ENCODE results near the gene LRIG1.
A peak's percentile ranks its signal among the peaks of the same experiment; 100 is the strongest.

The LRIG1 gene

DNA sequence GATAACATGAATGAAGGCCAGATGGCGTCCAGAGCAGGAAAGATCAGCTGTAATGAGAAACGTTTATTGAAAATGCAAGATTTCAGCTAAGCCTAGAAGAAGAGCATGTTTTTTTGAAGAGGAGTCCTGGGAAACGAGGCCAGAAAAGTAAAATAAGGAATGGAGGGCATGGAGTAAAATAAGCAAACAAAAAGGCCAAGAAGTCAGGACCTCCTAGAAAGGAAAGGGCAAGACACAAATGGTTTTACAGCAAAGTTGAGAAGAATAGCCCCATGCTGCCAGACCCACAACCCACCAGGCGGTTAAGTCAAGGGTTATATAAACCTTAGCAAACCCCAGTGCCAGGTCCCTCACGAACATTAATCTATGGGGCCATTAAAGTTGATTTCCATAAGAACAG, 30.5 kb downstream of the LRIG1 start:
- Histone ChIP-seq H3K4me2 (peak overlapping the region in 10 of 11 experiments; percentile 69 to 96 (median 84); a peak in 16 of 22 replicates), H3K36me3 (peaks cover 0 to 17% (median 0%) of the 10 kb centered on the region in 11 experiments; a peak in 3 of 22 replicates), H3K4me1 (peaks cover 81 to 100% (median 100%) of the 10 kb centered on the region in 10 experiments), H3K27ac (peak overlapping the region in 8 of 11 experiments; percentile 51 to 87 (median 72); a peak in 13 of 22 replicates), H3K9ac (no peak overlapping the region), H3K9me3 (replicated peaks in 1 of 11) (no peaks in the 10 kb centered on the region; a peak in 2 of 22 replicates), H3K4me3 (no peak overlapping the region), H3K27me3 (peaks cover 0 to 4% (median 0%) of the 10 kb centered on the region in 11 experiments; a peak in 1 of 22 replicates), H4K20me1 (peaks cover 0 to 26% (median 0%) of the 10 kb centered on the region in 11 experiments; a peak in 3 of 22 replicates)
- TF ChIP-seq Cebpa-rat (IDR thresholded peaks at IDR 0.05): no peak

DNA sequence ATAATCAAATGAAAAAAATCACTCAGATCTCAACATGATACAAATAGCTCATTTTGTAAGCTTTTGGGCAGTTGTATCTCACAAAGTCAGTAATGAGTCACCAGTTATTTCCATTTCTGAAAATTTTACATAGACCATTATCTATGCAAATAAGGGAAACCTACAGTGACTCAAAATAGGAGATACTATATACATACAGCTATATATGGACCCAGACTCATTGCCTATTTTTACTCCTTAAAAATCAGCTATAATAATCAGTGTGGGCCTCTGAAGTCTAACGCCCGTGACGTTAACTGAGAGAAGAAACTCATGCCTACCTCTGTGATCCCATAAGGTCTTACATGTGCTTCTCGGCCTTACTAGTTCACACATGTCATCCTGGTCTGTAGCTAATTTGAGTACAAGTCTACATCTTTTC, 31.6 kb downstream of the LRIG1 start:
- H3K4me3 ChIP-seq: no peak overlapping the region
- no peak for TF ChIP-seq Cebpa-rat (IDR thresholded peaks at IDR 0.05)
- peak overlapping the region; percentile 67 to 96 (median 85) for H3K4me2 ChIP-seq
- H3K36me3 ChIP-seq: peaks cover 0 to 17% (median 0%) of the 10 kb centered on the region in 11 experiments; a peak in 3 of 22 replicates
- peaks cover 0 to 20% (median 0%) of the 10 kb centered on the region in 11 experiments; a peak in 3 of 22 replicates for H4K20me1 ChIP-seq
- H3K4me1 ChIP-seq: peaks cover 84 to 100% (median 100%) of the 10 kb centered on the region in 10 experiments
- H3K27ac ChIP-seq: peak overlapping the region in 10 of 11 experiments; percentile 41 to 87 (median 70); a peak in 19 of 22 replicates
- peaks cover 0 to 4% (median 0%) of the 10 kb centered on the region in 11 experiments; a peak in 1 of 22 replicates for H3K27me3 ChIP-seq
- H3K9ac ChIP-seq: peak overlapping the region in 4 of 11 experiments; percentile 13 to 66 (median 48); a peak in 6 of 22 replicates
- H3K9me3 ChIP-seq (replicated peaks in 1 of 11): no peaks in the 10 kb centered on the region; a peak in 2 of 22 replicates

DNA sequence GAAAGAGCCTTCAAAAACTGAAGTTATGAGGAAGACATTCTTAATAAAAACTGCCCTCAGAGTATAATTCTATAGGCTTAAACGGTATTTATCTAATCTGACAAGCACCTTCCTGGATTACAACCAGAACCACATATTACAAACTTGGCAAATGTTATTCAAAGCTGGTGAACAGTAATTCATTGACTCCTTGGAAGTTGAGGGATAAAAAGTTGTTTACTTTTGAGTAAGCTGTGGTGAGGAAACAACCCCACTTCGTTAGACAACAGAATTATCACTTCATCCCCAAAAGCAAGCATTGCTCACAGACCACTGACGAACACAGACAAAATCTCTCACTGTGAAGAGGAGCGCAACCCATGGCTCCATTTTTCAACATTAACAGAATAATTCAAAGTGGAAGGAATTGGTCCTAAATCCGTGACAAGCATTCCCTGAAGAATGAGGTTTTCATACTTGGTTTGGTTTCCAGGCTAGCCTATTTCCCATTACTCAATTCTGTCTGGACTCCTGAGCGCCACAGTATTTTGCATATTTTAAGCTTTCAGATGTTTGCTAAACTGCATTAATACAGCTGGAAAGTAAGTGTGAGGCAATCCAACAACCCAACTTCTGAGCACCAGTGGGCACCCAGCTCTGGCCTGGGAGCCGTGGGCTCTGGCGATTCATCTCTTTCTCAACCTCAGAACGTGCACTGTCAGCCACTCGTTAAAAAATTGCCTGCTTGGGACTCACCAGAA, 32.7 kb downstream of the LRIG1 start:
- Histone ChIP-seq H3K27me3 (peaks cover 0 to 4% (median 0%) of the 10 kb centered on the region in 11 experiments; a peak in 1 of 22 replicates), H3K9me3 (replicated peaks in 1 of 11) (no peaks in the 10 kb centered on the region; a peak in 2 of 22 replicates), H3K4me2 (peak overlapping the region; percentile 67 to 96 (median 85)), H4K20me1 (peaks cover 0 to 26% (median 0%) of the 10 kb centered on the region in 11 experiments; a peak in 3 of 22 replicates), H3K9ac (peak overlapping the region in 8 of 11 experiments; percentile 3 to 66 (median 22); a peak in 12 of 22 replicates), H3K27ac (peak overlapping the region in 9 of 11 experiments; percentile 45 to 87 (median 71); a peak in 18 of 22 replicates), H3K36me3 (peaks cover 0 to 17% (median 0%) of the 10 kb centered on the region in 11 experiments; a peak in 3 of 22 replicates), H3K4me3 (no peak overlapping the region), H3K4me1 (peaks cover 79 to 100% (median 100%) of the 10 kb centered on the region in 10 experiments)
- TF ChIP-seq Cebpa-rat (IDR thresholded peaks at IDR 0.05): peak in 7 of 11 experiments; percentile 18 to 84 (median 43); a peak in 8 of 22 replicates

DNA sequence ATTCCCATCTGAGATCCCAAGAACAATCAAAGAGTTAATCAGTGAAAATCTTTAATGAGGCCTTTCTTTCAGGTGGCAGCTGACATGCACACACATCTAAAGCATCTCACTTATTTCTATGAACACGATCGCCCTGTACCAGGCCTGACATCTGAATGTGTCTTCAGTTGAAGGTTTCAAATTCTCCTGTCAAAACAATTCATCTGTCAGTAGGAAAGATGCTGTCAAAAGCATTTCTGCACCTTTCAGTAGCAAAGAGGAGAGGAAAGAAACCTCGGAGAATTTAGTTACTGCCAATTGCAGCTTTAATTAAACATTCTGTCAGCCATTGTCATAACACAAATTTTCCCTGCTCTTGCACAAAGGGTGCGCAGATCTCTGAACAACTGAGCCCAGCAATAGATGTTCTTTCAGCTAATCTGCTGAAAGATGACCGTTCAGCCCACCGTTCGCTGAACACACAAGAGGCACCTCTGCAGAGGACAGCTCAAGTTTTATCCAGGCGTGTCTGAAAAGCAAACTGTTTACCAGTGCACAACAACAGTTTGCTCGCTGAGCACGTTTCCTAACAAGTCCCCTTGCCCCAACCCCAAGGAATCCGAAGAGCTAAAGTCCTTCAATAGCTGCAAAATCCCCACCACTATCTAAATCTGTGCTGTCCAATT, 34.1 kb downstream of the LRIG1 start:
- H3K9ac ChIP-seq: peak overlapping the region in 7 of 11 experiments; percentile 7 to 66 (median 33); a peak in 10 of 22 replicates
- H3K4me3 ChIP-seq: no peak overlapping the region; a peak in 1 of 20 replicates
- H3K27me3 ChIP-seq: peaks cover 0 to 4% (median 0%) of the 10 kb centered on the region in 11 experiments; a peak in 1 of 22 replicates
- H3K27ac ChIP-seq: peak overlapping the region in 9 of 11 experiments; percentile 45 to 87 (median 71); a peak in 12 of 22 replicates
- H3K36me3 ChIP-seq: peaks cover 0 to 27% (median 8%) of the 10 kb centered on the region in 11 experiments; a peak in 12 of 22 replicates
- H3K9me3 ChIP-seq (replicated peaks in 1 of 11): no peaks in the 10 kb centered on the region; a peak in 2 of 22 replicates
- H3K4me2 ChIP-seq: peak overlapping the region; percentile 67 to 96 (median 85)
- peaks cover 0 to 40% (median 0%) of the 10 kb centered on the region in 11 experiments; a peak in 4 of 22 replicates for H4K20me1 ChIP-seq
- H3K4me1 ChIP-seq: peaks cover 65 to 100% (median 100%) of the 10 kb centered on the region in 10 experiments
- TF ChIP-seq Cebpa-rat (IDR thresholded peaks at IDR 0.05): no peak

DNA sequence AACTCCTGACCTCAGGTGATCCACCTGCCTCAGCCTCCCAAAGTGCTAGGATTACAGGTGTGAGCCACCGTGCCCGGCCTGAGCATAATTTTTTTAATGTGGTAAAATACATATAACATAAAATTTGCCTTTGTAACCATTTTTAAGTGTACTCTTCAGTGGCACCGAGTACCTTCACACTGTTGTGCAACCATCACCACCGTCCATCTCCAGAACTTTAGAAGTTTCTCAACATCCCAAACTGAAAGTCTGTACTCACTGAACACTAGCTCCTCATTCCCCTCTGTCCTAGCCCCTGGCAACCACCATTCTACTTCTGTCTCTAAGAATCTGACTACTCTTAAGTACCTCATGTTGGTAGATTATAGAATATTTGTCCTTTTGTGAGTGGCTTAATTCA, 35.2 kb downstream of the LRIG1 start:
- H3K9ac ChIP-seq: no peak overlapping the region
- H3K27me3 ChIP-seq: peaks cover 0 to 4% (median 0%) of the 10 kb centered on the region in 11 experiments; a peak in 1 of 22 replicates
- TF ChIP-seq Cebpa-rat (IDR thresholded peaks at IDR 0.05): no peak
- no peaks in the 10 kb centered on the region; a peak in 2 of 22 replicates for H3K9me3 ChIP-seq (replicated peaks in 1 of 11)
- H3K4me3 ChIP-seq: no peak overlapping the region
- peak overlapping the region in 10 of 11 experiments; percentile 70 to 96 (median 86); a peak in 18 of 22 replicates for H3K4me2 ChIP-seq
- H3K4me1 ChIP-seq: peaks cover 56 to 98% (median 91%) of the 10 kb centered on the region in 10 experiments
- H4K20me1 ChIP-seq: peaks cover 0 to 47% (median 0%) of the 10 kb centered on the region in 11 experiments; a peak in 5 of 22 replicates
- H3K27ac ChIP-seq: peak overlapping the region in 4 of 11 experiments; percentile 27 to 87 (median 60); a peak in 6 of 22 replicates
- H3K36me3 ChIP-seq: peaks cover 0 to 32% (median 18%) of the 10 kb centered on the region in 11 experiments; a peak in 15 of 22 replicates

DNA sequence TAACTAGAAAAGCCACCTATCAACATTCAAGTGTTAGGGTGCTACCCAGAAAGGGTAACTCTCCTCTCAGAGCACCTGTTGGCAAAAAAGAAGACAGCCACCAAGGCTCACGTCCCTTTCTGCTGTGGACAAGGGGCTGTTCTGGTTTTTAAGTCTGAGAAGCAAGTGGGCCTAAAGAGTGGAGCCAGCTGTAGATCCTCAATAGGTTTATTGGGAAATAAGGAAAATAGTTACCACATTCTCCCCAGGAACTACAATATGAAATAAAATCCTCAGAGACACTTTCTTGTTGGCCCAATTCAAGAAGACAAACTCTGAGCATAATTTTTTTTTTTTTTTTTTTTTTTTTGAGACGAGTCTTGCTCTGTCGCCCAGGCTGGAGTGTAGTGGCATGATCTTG, 35.8 kb downstream of the LRIG1 start:
- peak overlapping the region in 1 of 11 experiments; percentile 3; a peak in 1 of 22 replicates for H3K9ac ChIP-seq
- peaks cover 55 to 98% (median 92%) of the 10 kb centered on the region in 10 experiments for H3K4me1 ChIP-seq
- H4K20me1 ChIP-seq: peaks cover 0 to 53% (median 0%) of the 10 kb centered on the region in 11 experiments; a peak in 5 of 22 replicates
- no peaks in the 10 kb centered on the region; a peak in 2 of 22 replicates for H3K9me3 ChIP-seq (replicated peaks in 1 of 11)
- H3K4me2 ChIP-seq: peak overlapping the region; percentile 48 to 96 (median 85); a peak in 21 of 22 replicates
- H3K36me3 ChIP-seq: peaks cover 0 to 33% (median 24%) of the 10 kb centered on the region in 11 experiments; a peak in 15 of 22 replicates
- peaks cover 0 to 4% (median 0%) of the 10 kb centered on the region in 11 experiments; a peak in 1 of 22 replicates for H3K27me3 ChIP-seq
- no peak overlapping the region for H3K4me3 ChIP-seq
- H3K27ac ChIP-seq: peak overlapping the region in 9 of 11 experiments; percentile 0 to 86 (median 45); a peak in 11 of 22 replicates
- TF ChIP-seq Cebpa-rat (IDR thresholded peaks at IDR 0.05): no peak

DNA sequence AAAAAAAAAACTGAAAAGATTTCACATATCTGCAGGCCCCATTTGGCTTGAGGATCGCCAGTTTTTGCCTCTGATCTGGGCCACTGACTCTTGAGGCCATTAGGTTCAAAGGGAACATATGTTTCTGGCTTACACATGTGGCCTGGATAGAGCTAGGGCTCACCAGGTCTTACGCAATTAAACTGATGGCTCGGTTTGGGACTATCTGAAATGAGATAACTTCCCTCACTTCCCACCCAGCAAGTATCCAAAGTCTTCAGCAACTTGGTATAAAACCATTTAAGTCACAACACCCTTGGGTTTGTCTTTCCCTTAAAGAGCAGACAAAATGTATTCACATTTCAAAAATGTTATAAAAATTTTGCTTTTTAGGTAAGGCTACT, 36.3 kb downstream of the LRIG1 start:
- H3K4me1 ChIP-seq: peaks cover 50 to 98% (median 91%) of the 10 kb centered on the region in 10 experiments
- peak overlapping the region; percentile 48 to 96 (median 85); a peak in 21 of 22 replicates for H3K4me2 ChIP-seq
- H3K36me3 ChIP-seq: peaks cover 0 to 33% (median 28%) of the 10 kb centered on the region in 11 experiments; a peak in 15 of 22 replicates
- no peak overlapping the region for H3K4me3 ChIP-seq
- peaks cover 0 to 4% (median 0%) of the 10 kb centered on the region in 11 experiments; a peak in 1 of 22 replicates for H3K27me3 ChIP-seq
- H3K27ac ChIP-seq: peak overlapping the region in 9 of 11 experiments; percentile 0 to 86 (median 49); a peak in 17 of 22 replicates
- peak overlapping the region in 4 of 11 experiments; percentile 15 to 46 (median 22); a peak in 5 of 22 replicates for H3K9ac ChIP-seq
- peaks cover 0 to 57% (median 0%) of the 10 kb centered on the region in 11 experiments; a peak in 5 of 22 replicates for H4K20me1 ChIP-seq
- H3K9me3 ChIP-seq (replicated peaks in 1 of 11): no peaks in the 10 kb centered on the region
- peak; percentile 34 to 89 (median 81); a peak in 19 of 22 replicates for TF ChIP-seq Cebpa-rat (IDR thresholded peaks at IDR 0.05)
